ENCODE measurements around the gene ARRDC5. TPM values are rescaled to one million over a fixed set of nuclear protein-coding genes. Genes with fewer than 3 reads are reported as not detected.
A peak's percentile ranks its signal among the peaks of the same experiment; 100 is the strongest.

Gene ARRDC5
- total and polyA plus RNA-seq, 2 of the 13 experiments (the other 11 are each of a cell fraction or from before 2014, with no cell fraction given) = not detected

DNA sequence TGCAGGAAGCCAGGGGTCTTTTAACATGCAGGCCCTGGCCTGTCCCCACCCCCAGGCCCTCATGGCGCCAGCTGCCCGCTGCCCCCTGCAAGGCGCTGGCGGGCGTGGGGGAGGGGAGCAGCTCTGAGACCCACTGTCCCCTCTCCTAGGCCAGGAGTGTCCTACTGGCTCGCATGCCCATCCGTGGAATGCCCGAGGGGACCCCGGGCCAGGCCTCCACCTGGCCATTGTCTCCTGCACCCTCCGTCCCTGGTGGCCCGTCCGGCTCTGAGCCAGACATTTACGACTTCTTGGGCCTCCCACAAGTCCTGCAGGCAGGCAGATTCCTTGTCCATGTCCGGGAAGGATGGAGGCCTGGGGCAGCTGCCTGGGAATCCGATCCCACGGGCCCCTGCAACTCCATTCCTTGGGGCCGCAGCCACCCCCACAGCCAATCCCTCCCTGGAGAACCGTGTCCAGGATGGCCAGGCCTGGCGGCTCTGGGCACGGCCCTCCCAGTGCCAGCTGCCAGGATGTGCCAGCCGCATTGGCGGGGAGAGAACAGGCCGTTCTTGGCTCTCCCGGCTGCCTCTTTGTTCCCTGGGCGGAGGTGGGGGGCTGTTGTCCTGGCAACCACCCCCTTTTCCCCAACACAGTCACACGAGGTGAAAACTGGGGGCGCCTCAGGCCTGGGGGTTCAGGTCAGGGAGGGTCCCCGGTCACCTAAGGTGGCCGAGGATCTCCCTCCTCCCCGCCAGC is 24.8 kb downstream of the ARRDC5 start:
- no peak overlapping the region for H3K4me2 ChIP-seq (ENCODE audit: low read depth, low read length)

More for the DNA sequence above, 24.8 kb downstream of the ARRDC5 start:
- POLR2A ChIA-PET = no interaction called here
- Histone ChIP-seq H3K4me1 (ENCODE audit: insufficient read depth, low read length) (peaks cover 22% of the 10 kb centered on the region; the same call in 1 of the 2 replicates), H3K27me3 (ENCODE audit: control insufficient read depth in 1 of 2, insufficient read depth in 2 of 2, low read length in 2 of 2) (peaks cover 0 to 4% of the 10 kb centered on the region in 2 experiments; a peak in 1 of 5 replicates), H4K20me1 (ENCODE audit: insufficient read depth, low read length) (no peaks in the 10 kb centered on the region), H3K4me3 (replicated peaks in 1 of 3; ENCODE audit: insufficient read depth in 1 of 3, low read depth in 2 of 3, low read length in 3 of 3) (no peak overlapping the region; a peak in 1 of 6 replicates), H3K9ac (ENCODE audit: insufficient read depth, low read depth, low read length) (no peak overlapping the region), H3K36me3 (replicated peaks in 1 of 2; ENCODE audit: control insufficient read depth in 1 of 2, insufficient read depth in 2 of 2, low read length in 2 of 2) (no peaks in the 10 kb centered on the region), H3K9me3 (ENCODE audit: low read length) (no peaks in the 10 kb centered on the region), H2AFZ (ENCODE audit: low read length) (no peak overlapping the region), H3K27ac (ENCODE audit: extremely low read length, insufficient read depth, low read length) (no peak overlapping the region), H3K79me2 (ENCODE audit: insufficient read depth, low read length) (no peaks in the 10 kb centered on the region)
- FAIRE-seq (no peak), ATAC-seq (peak; percentile 38), DNase-seq (ENCODE audit: low spot score) (no peak)
- in situ Hi-C loops (cut with HindIII; ENCODE audit: extremely low pct_ligation_motif_present, low pct_unique_long_range_greater_than_20kb) (loop anchor here (10.0 kb wide), 1 partner anchor 157 kb away; no protein-coding TSS in a partner anchor), intact Hi-C loops (cut with micrococcal nuclease; ENCODE audit: unreplicated experiment) (no loop called here)
- CTCF ChIA-PET (ENCODE audit: low intra/inter-chr PET ratio, low total read pairs) = no interaction called here
- 41% methylated on average over 17 of the region's 30 CpGs for WGBS (ENCODE audit: low lambda C conversion rate)
- no TSS peak for BruUV-seq (replicated peaks)
- TF ChIP-seq, protein P1, sequence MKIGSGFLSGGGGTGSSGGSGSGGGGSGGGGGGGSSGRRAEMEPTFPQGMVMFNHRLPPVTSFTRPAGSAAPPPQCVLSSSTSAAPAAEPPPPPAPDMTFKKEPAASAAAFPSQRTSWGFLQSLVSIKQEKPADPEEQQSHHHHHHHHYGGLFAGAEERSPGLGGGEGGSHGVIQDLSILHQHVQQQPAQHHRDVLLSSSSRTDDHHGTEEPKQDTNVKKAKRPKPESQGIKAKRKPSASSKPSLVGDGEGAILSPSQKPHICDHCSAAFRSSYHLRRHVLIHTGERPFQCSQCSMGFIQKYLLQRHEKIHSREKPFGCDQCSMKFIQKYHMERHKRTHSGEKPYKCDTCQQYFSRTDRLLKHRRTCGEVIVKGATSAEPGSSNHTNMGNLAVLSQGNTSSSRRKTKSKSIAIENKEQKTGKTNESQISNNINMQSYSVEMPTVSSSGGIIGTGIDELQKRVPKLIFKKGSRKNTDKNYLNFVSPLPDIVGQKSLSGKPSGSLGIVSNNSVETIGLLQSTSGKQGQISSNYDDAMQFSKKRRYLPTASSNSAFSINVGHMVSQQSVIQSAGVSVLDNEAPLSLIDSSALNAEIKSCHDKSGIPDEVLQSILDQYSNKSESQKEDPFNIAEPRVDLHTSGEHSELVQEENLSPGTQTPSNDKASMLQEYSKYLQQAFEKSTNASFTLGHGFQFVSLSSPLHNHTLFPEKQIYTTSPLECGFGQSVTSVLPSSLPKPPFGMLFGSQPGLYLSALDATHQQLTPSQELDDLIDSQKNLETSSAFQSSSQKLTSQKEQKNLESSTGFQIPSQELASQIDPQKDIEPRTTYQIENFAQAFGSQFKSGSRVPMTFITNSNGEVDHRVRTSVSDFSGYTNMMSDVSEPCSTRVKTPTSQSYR (CRISPR knock-in tag; IDR thresholded peaks at IDR 0.05; ENCODE audit: borderline replicate concordance) = peak; percentile 17; the same call in 1 of the 2 replicates
- no peak for TF ChIP-seq ZSCAN31 (CRISPR knock-in tag; IDR thresholded peaks at IDR 0.05; ENCODE audit: low read depth)
- peak; percentile 78; the same call in 1 of the 2 replicates for TF ChIP-seq HNRNPL (IDR thresholded peaks at IDR 0.05; ENCODE audit: low read depth, low read length)
- TF ChIP-seq, protein P2, sequence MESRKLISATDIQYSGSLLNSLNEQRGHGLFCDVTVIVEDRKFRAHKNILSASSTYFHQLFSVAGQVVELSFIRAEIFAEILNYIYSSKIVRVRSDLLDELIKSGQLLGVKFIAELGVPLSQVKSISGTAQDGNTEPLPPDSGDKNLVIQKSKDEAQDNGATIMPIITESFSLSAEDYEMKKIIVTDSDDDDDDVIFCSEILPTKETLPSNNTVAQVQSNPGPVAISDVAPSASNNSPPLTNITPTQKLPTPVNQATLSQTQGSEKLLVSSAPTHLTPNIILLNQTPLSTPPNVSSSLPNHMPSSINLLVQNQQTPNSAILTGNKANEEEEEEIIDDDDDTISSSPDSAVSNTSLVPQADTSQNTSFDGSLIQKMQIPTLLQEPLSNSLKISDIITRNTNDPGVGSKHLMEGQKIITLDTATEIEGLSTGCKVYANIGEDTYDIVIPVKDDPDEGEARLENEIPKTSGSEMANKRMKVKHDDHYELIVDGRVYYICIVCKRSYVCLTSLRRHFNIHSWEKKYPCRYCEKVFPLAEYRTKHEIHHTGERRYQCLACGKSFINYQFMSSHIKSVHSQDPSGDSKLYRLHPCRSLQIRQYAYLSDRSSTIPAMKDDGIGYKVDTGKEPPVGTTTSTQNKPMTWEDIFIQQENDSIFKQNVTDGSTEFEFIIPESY (CRISPR knock-in tag; IDR thresholded peaks at IDR 0.05) = peak; percentile 92
